ENCODE results near the gene TRIP4. TPM values are rescaled to one million over a fixed set of nuclear protein-coding genes. Genes with fewer than 3 reads are reported as not detected.
A peak's percentile ranks its signal among the peaks of the same experiment; 100 is the strongest.

The TRIP4 gene
- total and polyA plus RNA-seq, 9 of the 15 experiments (the other 6 are each of a cell fraction or from before 2014, with no cell fraction given): 7.6 to 23.3 (median 16.7) TPM

GRCh38 chr15:64430000-64430735, 42.5 kb downstream of the TRIP4 start (continued):
- no peak for TF ChIP-seq PYGO2 (tag; IDR thresholded peaks at IDR 0.05)
- no peak for TF ChIP-seq SPI1 (IDR thresholded peaks at IDR 0.05; ENCODE audit: borderline replicate concordance, low read depth, low read length)
- no peak for TF ChIP-seq SMARCA5 (IDR thresholded peaks at IDR 0.05)
- no peak for TF ChIP-seq ZNF586 (CRISPR knock-in tag; conservative IDR thresholded peaks at IDR 0.05)
- peak in 1 of 3 experiments; percentile 38 for TF ChIP-seq YY1 (IDR thresholded peaks at IDR 0.05; ENCODE audit: borderline replicate concordance in 1 of 3, control insufficient read depth in 1 of 3, extremely low read depth in 1 of 3, insufficient read depth in 3 of 3, insufficient read length in 1 of 3, insufficient replicate concordance in 2 of 3, low read depth in 1 of 3, low read length in 2 of 3)
- TF ChIP-seq SMARCC2 (IDR thresholded peaks at IDR 0.05; ENCODE audit: low read depth): no peak
- TF ChIP-seq RAD51 (IDR thresholded peaks at IDR 0.05; ENCODE audit: borderline replicate concordance, low read depth): no peak
- no peak for TF ChIP-seq CBFB (CRISPR knock-in tag; IDR thresholded peaks at IDR 0.05)
- TF ChIP-seq, protein P1, sequence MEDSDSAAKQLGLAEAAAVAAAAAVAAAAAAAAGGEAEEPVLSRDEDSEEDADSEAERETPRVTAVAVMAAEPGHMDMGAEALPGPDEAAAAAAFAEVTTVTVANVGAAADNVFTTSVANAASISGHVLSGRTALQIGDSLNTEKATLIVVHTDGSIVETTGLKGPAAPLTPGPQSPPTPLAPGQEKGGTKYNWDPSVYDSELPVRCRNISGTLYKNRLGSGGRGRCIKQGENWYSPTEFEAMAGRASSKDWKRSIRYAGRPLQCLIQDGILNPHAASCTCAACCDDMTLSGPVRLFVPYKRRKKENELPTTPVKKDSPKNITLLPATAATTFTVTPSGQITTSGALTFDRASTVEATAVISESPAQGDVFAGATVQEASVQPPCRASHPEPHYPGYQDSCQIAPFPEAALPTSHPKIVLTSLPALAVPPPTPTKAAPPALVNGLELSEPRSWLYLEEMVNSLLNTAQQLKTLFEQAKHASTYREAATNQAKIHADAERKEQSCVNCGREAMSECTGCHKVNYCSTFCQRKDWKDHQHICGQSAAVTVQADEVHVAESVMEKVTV (CRISPR knock-in tag; IDR thresholded peaks at IDR 0.05): no peak
- no peak for TF ChIP-seq ZNF12 (CRISPR knock-in tag; IDR thresholded peaks at IDR 0.05)
- TF ChIP-seq LEF1 (IDR thresholded peaks at IDR 0.05): peak; percentile 76; the same call in 1 of the 2 replicates
- TF ChIP-seq HEY1 (CRISPR knock-in tag; IDR thresholded peaks at IDR 0.05; ENCODE audit: borderline replicate concordance): no peak
- TF ChIP-seq BMI1 (IDR thresholded peaks at IDR 0.05; ENCODE audit: low read length): no peak
- TF ChIP-seq TCF7 (IDR thresholded peaks at IDR 0.05; ENCODE audit: borderline replicate concordance): no peak
- TF ChIP-seq MCM7 (IDR thresholded peaks at IDR 0.05): no peak
- TF ChIP-seq ZNF274 (IDR thresholded peaks at IDR 0.05; ENCODE audit: borderline replicate concordance, low read depth, low read length): no peak
- TF ChIP-seq STAG1 (CRISPR knock-in tag; IDR thresholded peaks at IDR 0.05; ENCODE audit: borderline replicate concordance): no peak
- TF ChIP-seq ZNF75A (CRISPR knock-in tag; IDR thresholded peaks at IDR 0.05): no peak
- TF ChIP-seq MEF2D (tag; conservative IDR thresholded peaks at IDR 0.05; ENCODE audit: low read depth): 0 out of 2 replicates have a peak, but pooled peaks have one; percentile 40
- TF ChIP-seq STAT5A (IDR thresholded peaks at IDR 0.05; ENCODE audit: borderline replicate concordance, low read length): peak; percentile 74
- no peak for TF ChIP-seq NFIX (CRISPR knock-in tag; IDR thresholded peaks at IDR 0.05; ENCODE audit: low read depth)
- TF ChIP-seq, protein P2, sequence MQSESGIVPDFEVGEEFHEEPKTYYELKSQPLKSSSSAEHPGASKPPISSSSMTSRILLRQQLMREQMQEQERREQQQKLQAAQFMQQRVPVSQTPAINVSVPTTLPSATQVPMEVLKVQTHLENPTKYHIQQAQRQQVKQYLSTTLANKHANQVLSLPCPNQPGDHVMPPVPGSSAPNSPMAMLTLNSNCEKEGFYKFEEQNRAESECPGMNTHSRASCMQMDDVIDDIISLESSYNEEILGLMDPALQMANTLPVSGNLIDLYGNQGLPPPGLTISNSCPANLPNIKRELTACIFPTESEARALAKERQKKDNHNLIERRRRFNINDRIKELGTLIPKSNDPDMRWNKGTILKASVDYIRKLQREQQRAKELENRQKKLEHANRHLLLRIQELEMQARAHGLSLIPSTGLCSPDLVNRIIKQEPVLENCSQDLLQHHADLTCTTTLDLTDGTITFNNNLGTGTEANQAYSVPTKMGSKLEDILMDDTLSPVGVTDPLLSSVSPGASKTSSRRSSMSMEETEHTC (IDR thresholded peaks at IDR 0.05): 0 out of 2 replicates have a peak, but pooled peaks have one; percentile 3
- TF ChIP-seq, protein P3, sequence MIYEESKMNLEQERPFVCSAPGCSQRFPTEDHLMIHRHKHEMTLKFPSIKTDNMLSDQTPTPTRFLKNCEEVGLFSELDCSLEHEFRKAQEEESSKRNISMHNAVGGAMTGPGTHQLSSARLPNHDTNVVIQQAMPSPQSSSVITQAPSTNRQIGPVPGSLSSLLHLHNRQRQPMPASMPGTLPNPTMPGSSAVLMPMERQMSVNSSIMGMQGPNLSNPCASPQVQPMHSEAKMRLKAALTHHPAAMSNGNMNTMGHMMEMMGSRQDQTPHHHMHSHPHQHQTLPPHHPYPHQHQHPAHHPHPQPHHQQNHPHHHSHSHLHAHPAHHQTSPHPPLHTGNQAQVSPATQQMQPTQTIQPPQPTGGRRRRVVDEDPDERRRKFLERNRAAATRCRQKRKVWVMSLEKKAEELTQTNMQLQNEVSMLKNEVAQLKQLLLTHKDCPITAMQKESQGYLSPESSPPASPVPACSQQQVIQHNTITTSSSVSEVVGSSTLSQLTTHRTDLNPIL (CRISPR knock-in tag; IDR thresholded peaks at IDR 0.05): no peak
- no peak; the same call in 1 of the 2 replicates for TF ChIP-seq ELF1 (tag; IDR thresholded peaks at IDR 0.05)
- TF ChIP-seq ZFP36 (IDR thresholded peaks at IDR 0.05; ENCODE audit: low read depth, low read length, partially characterized antibody): no peak
- TF ChIP-seq TAF1 (IDR thresholded peaks at IDR 0.05; ENCODE audit: control insufficient read depth, extremely low read depth, insufficient read depth, low read length, severe bottlenecking): no peak

Measured in K562 (cell line).